Measurements from ENCODE around the gene TPRA1.
A peak's percentile ranks its signal among the peaks of the same experiment; 100 is the strongest.

TPRA1 gene

GRCh38 chr3:127560051-127560787 lies 30.3 kb downstream of the TPRA1 start:
- no peak for DNase-seq (ENCODE audit: low read depth in 2 of 2)

- no peak for DNase-seq (ENCODE audit: low read depth in 2 of 2)
Measured at GRCh38 chr3:127556565-127556964, 34.0 kb downstream of the TPRA1 start.

- DNase-seq (ENCODE audit: low read depth in 2 of 2), result no peak
Measured at GRCh38 chr3:127555108-127555507, 35.4 kb downstream of the TPRA1 start.

- DNase-seq (ENCODE audit: low read depth in 2 of 2), result no peak
Measured at GRCh38 chr3:127552038-127552437, 38.5 kb downstream of the TPRA1 start.

- no peak for DNase-seq (ENCODE audit: low read depth in 2 of 2)
Measured at GRCh38 chr3:127551178-127551577, 39.4 kb downstream of the TPRA1 start.

GRCh38 chr3:127550468-127551157 lies 39.9 kb downstream of the TPRA1 start:
- DNase-seq (ENCODE audit: low read depth in 2 of 2), result no peak

- no peak for DNase-seq (ENCODE audit: low read depth in 2 of 2)
Measured at GRCh38 chr3:127549826-127550467, 40.6 kb downstream of the TPRA1 start.

- DNase-seq (ENCODE audit: low read depth in 2 of 2), result peak; percentile 56 to 72
Measured at GRCh38 chr3:127547761-127548605, 42.5 kb downstream of the TPRA1 start.

GRCh38 chr3:127546970-127547733 lies 43.4 kb downstream of the TPRA1 start:
- DNase-seq (ENCODE audit: low read depth in 2 of 2), result no peak

- DNase-seq (ENCODE audit: low read depth in 2 of 2), result no peak
Measured at GRCh38 chr3:127546554-127546953, 44.0 kb downstream of the TPRA1 start.

- DNase-seq (ENCODE audit: low read depth in 2 of 2), result no peak
Measured at GRCh38 chr3:127545711-127546457, 44.6 kb downstream of the TPRA1 start.

GRCh38 chr3:127545216-127545615 lies 45.3 kb downstream of the TPRA1 start:
- DNase-seq (ENCODE audit: low read depth in 2 of 2), result no peak

GRCh38 chr3:127544803-127545201 lies 45.7 kb downstream of the TPRA1 start:
- DNase-seq (ENCODE audit: low read depth in 2 of 2), result no peak

- peak; percentile 23 to 64 for DNase-seq (ENCODE audit: low read depth in 2 of 2)
Measured at GRCh38 chr3:127544192-127544802, 46.2 kb downstream of the TPRA1 start.

GRCh38 chr3:127543441-127543840 lies 47.1 kb downstream of the TPRA1 start:
- DNase-seq (ENCODE audit: low read depth in 2 of 2), result no peak

GRCh38 chr3:127542441-127542952 lies 48.0 kb downstream of the TPRA1 start:
- no peak for DNase-seq (ENCODE audit: low read depth in 2 of 2)

GRCh38 chr3:127541320-127541719 lies 49.2 kb downstream of the TPRA1 start:
- DNase-seq (ENCODE audit: low read depth in 2 of 2), result no peak

GRCh38 chr3:127539366-127540060 lies 51.0 kb downstream of the TPRA1 start:
- no peak for DNase-seq (ENCODE audit: low read depth in 2 of 2)

GRCh38 chr3:127538569-127538968 lies 52.0 kb downstream of the TPRA1 start:
- DNase-seq (ENCODE audit: low read depth in 2 of 2), result no peak

All from stimulated activated CD4-positive, alpha-beta T cell treated with anti-CD3 and anti-CD28 coated beads, Interleukin-15, amount 100 ng/mL, for 48 hours (primary cell).